GM18508 (cell line): ENCODE results near the gene PPP3CA.
A peak's percentile ranks its signal among the peaks of the same experiment; 100 is the strongest.

ENCODE experiments used
- ATAC-seq: cut with Tn5 transposase; IDR thresholded peaks from one replicate; pipeline ENCODE4 v1.9.1; 2021; ENCODE audit warnings: moderate number of reproducible peaks; ENCODE audit not compliant: insufficient read depth, unreplicated experiment

Gene PPP3CA

GRCh38 chr4:101334963-101335572 is 12.3 kb downstream of the PPP3CA start:
- ATAC-seq: peak; percentile 58

GRCh38 chr4:101332424-101332823 is 14.9 kb downstream of the PPP3CA start:
- no peak for ATAC-seq

GRCh38 chr4:101331017-101331416 is 16.3 kb downstream of the PPP3CA start:
- ATAC-seq: no peak

- no peak for ATAC-seq
These were observed 17.7 kb downstream of the PPP3CA start for GRCh38 chr4:101329592-101329991.

GRCh38 chr4:101328063-101328602 is 19.2 kb downstream of the PPP3CA start:
- ATAC-seq: peak; percentile 86

- ATAC-seq: no peak
These were observed 20.8 kb downstream of the PPP3CA start for GRCh38 chr4:101326576-101326975.

GRCh38 chr4:101322743-101323142 is 24.6 kb downstream of the PPP3CA start:
- no peak for ATAC-seq

- ATAC-seq: no peak
These were observed 25.8 kb downstream of the PPP3CA start for GRCh38 chr4:101321481-101322042.

- no peak for ATAC-seq
These were observed 31.5 kb downstream of the PPP3CA start for GRCh38 chr4:101315786-101316185.

- no peak for ATAC-seq
These were observed 32.3 kb downstream of the PPP3CA start for GRCh38 chr4:101315041-101315440.

GRCh38 chr4:101309925-101310324 is 37.4 kb downstream of the PPP3CA start:
- ATAC-seq: no peak

- ATAC-seq: no peak
These were observed 39.4 kb downstream of the PPP3CA start for GRCh38 chr4:101307899-101308298.

- ATAC-seq: no peak
These were observed 40.3 kb downstream of the PPP3CA start for GRCh38 chr4:101306764-101307615.

GRCh38 chr4:101306225-101306624 is 41.1 kb downstream of the PPP3CA start:
- ATAC-seq: no peak

- no peak for ATAC-seq
These were observed 42.4 kb downstream of the PPP3CA start for GRCh38 chr4:101304916-101305315.

- no peak for ATAC-seq
These were observed 47.3 kb downstream of the PPP3CA start for GRCh38 chr4:101299899-101300540.

GRCh38 chr4:101299021-101299420 is 48.3 kb downstream of the PPP3CA start:
- ATAC-seq: no peak

- ATAC-seq: no peak
These were observed 51.6 kb downstream of the PPP3CA start for GRCh38 chr4:101295691-101296090.

- ATAC-seq: no peak
These were observed 52.7 kb downstream of the PPP3CA start for GRCh38 chr4:101294597-101294996.

- no peak for ATAC-seq
These were observed 54.4 kb downstream of the PPP3CA start for GRCh38 chr4:101292901-101293300.

GRCh38 chr4:101292214-101292613 is 55.1 kb downstream of the PPP3CA start:
- ATAC-seq: no peak
